H1 (cell line): ENCODE measurements around the gene BBLN. TPM values are rescaled to one million over a fixed set of nuclear protein-coding genes. Genes with fewer than 3 reads are reported as not detected.

ENCODE experiments used
- CTCF ChIA-PET: fragments of 300-600 bp; sonication (Branson Sonifier 250); formaldehyde crosslinking; loops from one replicate; lab custom pipeline; 2021; ENCODE audit not compliant: partially characterized antibody; lab: Charles Lee
- POLR2A ChIA-PET: fragments of 300-600 bp; sonication (Branson Sonifier 250); formaldehyde crosslinking; loops from one replicate; lab custom pipeline; 2021; ENCODE audit warnings: inconsistent platforms; ENCODE audit not compliant: partially characterized antibody; lab: Charles Lee
- DNase-seq, 2 experiments: peaks; one replicate each; pipeline versions ENCODE4 v3.0.0 to v3.0.0-alpha.2; 2010 to 2022; ENCODE audit warnings: low spot score in 2 of 2, low read depth in 1 of 2, mixed read lengths in 1 of 2
- FAIRE-seq: peaks from 2 replicates; lab custom pipeline; 2011; peaks lifted over from hg19 to GRCh38; lab: Jason Lieb, UNC
- H2AFZ ChIP-seq: 2 replicates; pipeline ENCODE4 v1.8.1; 2012; ENCODE audit warnings: low read length, inconsistent platforms
- H2AK5ac ChIP-seq: 2 replicates; pipeline ENCODE4 v1.6.1; 2013; ENCODE audit warnings: low read depth, low read length
- H2BK120ac ChIP-seq: replicated peaks from 2 replicates; pipeline ENCODE3; 2013; ENCODE audit warnings: low read depth, low read length, inconsistent platforms
- H2BK12ac ChIP-seq: 2 replicates; pipeline ENCODE4 v1.6.1; 2013; ENCODE audit warnings: low read depth, low read length
- H2BK15ac ChIP-seq: 2 replicates; pipeline ENCODE4 v1.6.1; 2013; ENCODE audit warnings: low read length
- H2BK20ac ChIP-seq: 2 replicates; pipeline ENCODE4 v1.6.1; 2013; ENCODE audit warnings: low read length
- H2BK5ac ChIP-seq: 2 replicates; pipeline ENCODE4 v1.6.1; 2013; ENCODE audit warnings: low read depth, low read length
- H3K14ac ChIP-seq: 2 replicates; pipeline ENCODE4 v1.6.1; 2013; ENCODE audit warnings: inconsistent platforms; ENCODE audit not compliant: insufficient read length
- H3K18ac ChIP-seq: 2 replicates; pipeline ENCODE4 v1.6.1; 2013; ENCODE audit warnings: low read length; ENCODE audit errors: extremely low read depth
- H3K23ac ChIP-seq: 2 replicates; pipeline ENCODE4 v1.6.1; 2013; ENCODE audit warnings: inconsistent platforms; ENCODE audit not compliant: insufficient read length
- H3K23me2 ChIP-seq: 2 replicates; pipeline ENCODE4 v1.6.1; 2013; ENCODE audit warnings: low read depth, low read length
- H3K27ac ChIP-seq: 2 replicates; pipeline ENCODE4 v1.6.1; 2011; ENCODE audit warnings: low read depth, low read length, inconsistent platforms
- H3K27me3 ChIP-seq, 4 experiments: replicated peaks in 1 of 4; 1 replicate in 1 of 4; 2 replicates in 3 of 4; pipeline versions ENCODE4 v1.6.1 to v1.8.1; 2011 to 2013; ENCODE audit warnings: low read length in 3 of 4, mild to moderate bottlenecking in 3 of 4, inconsistent platforms in 2 of 4, mixed read lengths in 2 of 4, moderate library complexity in 1 of 4; ENCODE audit not compliant: control insufficient read depth in 3 of 4, insufficient read depth in 3 of 4; ENCODE audit errors: extremely low read depth in 1 of 4
- H3K36me3 ChIP-seq, 4 experiments: 2 replicates each; pipeline versions ENCODE4 v1.6.1 to v1.8.1; 2011 to 2013; ENCODE audit warnings: mild to moderate bottlenecking in 4 of 4, low read length in 3 of 4, moderate library complexity in 2 of 4, control low read depth in 1 of 4, inconsistent platforms in 1 of 4; ENCODE audit not compliant: insufficient read depth in 4 of 4, control insufficient read depth in 2 of 4
- H3K4ac ChIP-seq: replicated peaks from 2 replicates; pipeline ENCODE3; 2013; ENCODE audit warnings: low read length, low read depth, mixed read lengths, inconsistent platforms; ENCODE audit not compliant: insufficient read length
- H3K4me1 ChIP-seq, 4 experiments: replicated peaks in 1 of 4; 1 replicate in 1 of 4; 2 replicates in 3 of 4; pipeline versions ENCODE4 v1.6.1 to v1.8.1; 2011 to 2013; ENCODE audit warnings: low read length in 3 of 4, inconsistent platforms in 2 of 4, mixed read lengths in 1 of 4; ENCODE audit not compliant: insufficient read depth in 4 of 4, control insufficient read depth in 3 of 4
- H3K4me2 ChIP-seq, 2 experiments: 2 replicates each; pipeline versions ENCODE4 v1.6.1 to v1.8.1; 2011 to 2013; ENCODE audit warnings: low read depth in 2 of 2, low read length in 2 of 2, control low read depth in 1 of 2, inconsistent platforms in 1 of 2, mild to moderate bottlenecking in 1 of 2; ENCODE audit not compliant: insufficient read depth in 1 of 2
- H3K4me3 ChIP-seq, 4 experiments: fragments of 200-600, 300-600 bp in 1 of 4; sonication (generic), shearing (Covaris generic), sonication (Bioruptor Twin) in 1 of 4; 2 replicates each; pipeline versions ENCODE4 v1.5.1 to v1.8.1; 2011 to 2016; ENCODE audit warnings: low read length in 4 of 4, low read depth in 3 of 4, control low read depth in 2 of 4, inconsistent platforms in 2 of 4, mild to moderate bottlenecking in 2 of 4, mixed read lengths in 1 of 4, moderate library complexity in 1 of 4; ENCODE audit not compliant: insufficient read depth in 2 of 4; ENCODE audit errors: extremely low read depth in 1 of 4
- H3K56ac ChIP-seq: replicated peaks from 2 replicates; pipeline ENCODE3; 2013; ENCODE audit warnings: low read depth, mild to moderate bottlenecking, mixed read lengths, low read length, inconsistent platforms; ENCODE audit not compliant: insufficient read length
- H3K79me1 ChIP-seq: 2 replicates; pipeline ENCODE4 v1.6.1; 2013; ENCODE audit warnings: low read depth, low read length, control low read depth
- H3K79me2 ChIP-seq, 2 experiments: 2 replicates each; pipeline versions ENCODE4 v1.6.1 to v1.8.1; 2012 to 2013; ENCODE audit warnings: low read length in 2 of 2, mild to moderate bottlenecking in 2 of 2, inconsistent platforms in 1 of 2; ENCODE audit not compliant: insufficient read depth in 2 of 2, control insufficient read depth in 1 of 2
- H3K9ac ChIP-seq, 4 experiments: replicated peaks in 1 of 4; 1 replicate in 1 of 4; 2 replicates in 3 of 4; pipeline versions ENCODE4 v1.6.1 to v1.8.1; 2011 to 2013; ENCODE audit warnings: low read depth in 3 of 4, low read length in 3 of 4, control low read depth in 2 of 4, mild to moderate bottlenecking in 2 of 4, moderate library complexity in 2 of 4, inconsistent platforms in 1 of 4; ENCODE audit errors: extremely low read depth in 1 of 4
- H3K9me3 ChIP-seq, 2 experiments: 2 replicates each; pipeline versions ENCODE4 v1.6.1 to v1.8.1; 2012 to 2013; ENCODE audit warnings: mild to moderate bottlenecking in 2 of 2, moderate library complexity in 2 of 2, control low read depth in 1 of 2, inconsistent platforms in 1 of 2, low read depth in 1 of 2, low read length in 1 of 2, mixed read lengths in 1 of 2; ENCODE audit not compliant: insufficient read depth in 2 of 2
- H4K20me1 ChIP-seq, 2 experiments: replicated peaks in 1 of 2; 2 replicates each; pipeline versions ENCODE3 to v1.8.1; 2011 to 2013; ENCODE audit warnings: inconsistent platforms in 2 of 2, low read length in 2 of 2, mild to moderate bottlenecking in 1 of 2; ENCODE audit not compliant: insufficient read depth in 2 of 2, control insufficient read depth in 1 of 2
- H4K5ac ChIP-seq: 2 replicates; pipeline ENCODE4 v1.6.1; 2013; ENCODE audit warnings: low read length, low read depth, mixed read lengths, inconsistent platforms; ENCODE audit not compliant: insufficient read length
- H4K8ac ChIP-seq: 2 replicates; pipeline ENCODE4 v1.8.0; 2013; ENCODE audit warnings: mild to moderate bottlenecking, moderate library complexity, low read length, inconsistent platforms; ENCODE audit not compliant: insufficient read depth; ENCODE audit errors: extremely low read depth
- H4K91ac ChIP-seq: replicated peaks from 2 replicates; pipeline ENCODE3; 2013; ENCODE audit warnings: low read length, mixed read lengths, inconsistent platforms; ENCODE audit not compliant: insufficient read length
- BACH1 ChIP-seq: IDR thresholded peaks from 2 replicates; pipeline ENCODE4 v1.6.1; 2012; ENCODE audit warnings: low read length, improper control_type of control experiment
- CEBPB ChIP-seq: IDR thresholded peaks from 2 replicates; pipeline ENCODE4 v1.6.1; 2012; ENCODE audit warnings: low read depth, low read length
- CHD2 ChIP-seq: IDR thresholded peaks from 2 replicates; pipeline ENCODE4 v1.6.1; 2012; ENCODE audit warnings: low read length, improper control_type of control experiment
- EP300 ChIP-seq, 2 experiments: IDR thresholded peaks; 1 replicate in 1 of 2; 2 replicates in 1 of 2; pipeline ENCODE4 v1.6.1; 2011 to 2012; ENCODE audit warnings: low read depth in 2 of 2, low read length in 2 of 2, mild to moderate bottlenecking in 2 of 2, borderline replicate concordance in 1 of 2, inconsistent platforms in 1 of 2, moderate library complexity in 1 of 2
- JUN ChIP-seq: IDR thresholded peaks from 2 replicates; pipeline ENCODE4 v1.6.1; 2011; ENCODE audit warnings: low read depth, mild to moderate bottlenecking, improper control_type of control experiment, low read length
- POLR2A ChIP-seq, 2 experiments: IDR thresholded peaks; 1 replicate in 1 of 2; 2 replicates in 1 of 2; pipeline ENCODE4 v1.6.1; 2011; ENCODE audit warnings: low read depth in 2 of 2, low read length in 2 of 2, mild to moderate bottlenecking in 2 of 2; ENCODE audit errors: control extremely low read depth in 1 of 2
- SIRT6 ChIP-seq: IDR thresholded peaks from one replicate; pipeline ENCODE4 v1.7.1; 2012; ENCODE audit warnings: low read length, inconsistent platforms
- TAF1 ChIP-seq: IDR thresholded peaks from 2 replicates; pipeline ENCODE4 v1.6.1; 2011; ENCODE audit warnings: mild to moderate bottlenecking, low read depth, low read length
- TCF12 ChIP-seq: IDR thresholded peaks from 2 replicates; pipeline ENCODE4 v1.6.1; 2011; ENCODE audit warnings: low read depth, mild to moderate bottlenecking, low read length
- WGBS, 2 experiments: shearing (Covaris generic) in 1 of 2; methylation state at CpG; one replicate each; pipeline versions ENCODE4 v1.1.6 to v1.1.7; 2013 to 2015; ENCODE audit warnings: low lambda C conversion rate in 2 of 2, mixed read lengths in 2 of 2, inconsistent platforms in 1 of 2, low coverage in 1 of 2, missing lambda C conversion rate in 1 of 2; ENCODE audit not compliant: insufficient replicate concordance in 2 of 2, insufficient coverage in 1 of 2, insufficient read length in 1 of 2; ENCODE audit errors: extremely low coverage in 1 of 2, missing lambda C conversion rate in 1 of 2; 5-methylcytosine and 5-hydroxymethylcytosine counted together
- polyA plus RNA-seq, 7 experiments: library from polyadenylated mRNA; depleted of rRNA in 3 of 7; stranded (reverse) in 5 of 7; unstranded in 2 of 7; fragments of >200 nt in 5 of 7; fragments of 200-250 nt in 2 of 7; gene quantifications; 1 replicate in 5 of 7; 2 replicates in 1 of 7; 4 replicates in 1 of 7; pipeline versions ENCODE4 v1.2.1 to v1.2.3, GENCODE V29; 2011 to 2013; ENCODE audit warnings: missing spikeins in 2 of 7, mixed read lengths in 2 of 7
- total RNA-seq: library from RNA; stranded (reverse); fragmentation: NEBNext Ultra II Directional; extraction: Animal tissue kit (Norgen Biotek cat#: 25700); gene quantifications from 2 replicates; pipeline ENCODE4 v1.2.1, GENCODE V29; 2021
- TF ChIP-seq, protein P1 (sequence below): IDR thresholded peaks from 2 replicates; pipeline ENCODE4 v1.6.1; 2011; ENCODE audit warnings: low read depth, mild to moderate bottlenecking, low read length; ENCODE audit not compliant: insufficient read depth
- TF ChIP-seq, protein P2 (sequence below): IDR thresholded peaks from 2 replicates; pipeline ENCODE4 v1.6.1; 2012; ENCODE audit warnings: inconsistent platforms

BBLN gene
- total and polyA plus RNA-seq, 2 of the 8 experiments (the other 6 are each of a cell fraction or from before 2014, with no cell fraction given) = 63.1 to 164 TPM

DNA sequence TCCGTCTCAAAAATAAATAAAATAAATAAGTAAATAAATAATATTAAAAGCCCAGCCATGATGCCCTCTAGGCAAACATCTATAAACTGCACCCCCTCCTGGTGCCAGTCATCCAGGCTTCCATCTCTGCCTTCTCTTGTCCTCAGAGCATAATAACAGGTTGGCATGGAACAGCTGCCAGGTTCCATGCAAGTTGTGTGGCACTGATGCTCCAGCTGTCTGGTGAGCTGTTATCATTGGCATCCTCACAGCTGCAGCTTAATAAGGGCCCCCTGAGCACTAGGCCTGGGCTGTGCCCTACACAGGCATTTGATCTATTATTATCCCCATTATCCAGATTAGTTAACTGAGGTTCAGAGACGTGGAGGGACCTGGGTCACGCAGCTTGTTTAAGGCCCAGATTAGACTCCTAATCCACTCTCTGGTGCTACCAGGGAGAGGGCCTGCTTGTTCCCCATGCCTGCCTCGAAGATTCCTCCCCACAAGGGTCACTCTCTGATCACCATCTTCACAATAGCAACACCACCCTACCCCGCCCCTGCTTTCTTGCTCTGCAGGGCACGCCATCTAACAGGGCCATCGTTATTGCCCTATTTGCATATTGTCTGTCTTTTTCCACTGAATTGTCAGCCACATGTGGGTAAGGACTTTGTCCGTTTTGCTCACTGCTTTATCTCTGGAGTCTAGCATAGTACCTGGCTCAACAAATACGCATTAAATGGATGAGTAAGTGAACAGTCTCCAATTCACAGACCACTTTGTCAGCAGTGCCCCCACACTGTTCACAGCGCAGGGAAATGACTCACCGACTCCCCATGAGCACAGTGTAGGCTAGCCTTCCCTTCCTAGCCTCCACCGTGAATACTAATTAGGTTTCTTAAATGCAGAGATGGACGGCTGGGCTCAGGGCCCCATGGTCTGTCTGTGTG, 41.6 kb downstream of the BBLN start:
- no peak for FAIRE-seq
- H2BK12ac ChIP-seq = no peak overlapping the region; the same call in 1 of the 2 replicates
- no peak overlapping the region for H2AK5ac ChIP-seq
- peaks cover 0 to 3% of the 10 kb centered on the region in 2 experiments; a peak in 1 of 4 replicates for H3K79me2 ChIP-seq
- no peak overlapping the region for H3K56ac ChIP-seq
- peaks cover 6% of the 10 kb centered on the region; the same call in 1 of the 2 replicates for H3K23me2 ChIP-seq
- H4K91ac ChIP-seq = no peak overlapping the region
- H3K18ac ChIP-seq = no peak overlapping the region
- ChIA-PET POLR2A (interaction anchor here (0.6 to 2.6 kb wide), 6 partner anchors 11 to 938 kb away, joined by 3 to 13 read pairs (median 3); partner anchors contain the start of genes BBLN and CIZ1), CTCF (interaction anchor here (0.7 to 1.6 kb wide), 11 partner anchors 9 to 25 kb away, joined by 3 to 6 read pairs (median 3); no protein-coding TSS in a partner anchor)
- H3K4me3 ChIP-seq = no peak overlapping the region
- peaks cover 3 to 11% (median 9%) of the 10 kb centered on the region in 4 experiments; a peak in 6 of 7 replicates for H3K4me1 ChIP-seq
- no peak overlapping the region for H2BK20ac ChIP-seq
- no peaks in the 10 kb centered on the region for H3K9me3 ChIP-seq
- no peaks in the 10 kb centered on the region for H3K36me3 ChIP-seq
- peak overlapping the region; percentile 32 for H3K4ac ChIP-seq
- 0 out of 2 replicates have a peak overlapping the region, but pooled peaks have one; percentile 31 for H2BK5ac ChIP-seq
- H3K23ac ChIP-seq = no peak overlapping the region
- H3K14ac ChIP-seq = no peak overlapping the region
- WGBS, 2 experiments = 81% methylated on average over 13 of the region's 13 CpGs; no CpG with 5 or more reads in 1 of the 2 experiments
- no peak for DNase-seq
- H2AFZ ChIP-seq = no peak overlapping the region
- H3K9ac ChIP-seq = no peak overlapping the region
- 0 out of 2 replicates have a peak overlapping the region, but pooled peaks have one; percentile 21 for H2BK15ac ChIP-seq
- no peak overlapping the region for H4K5ac ChIP-seq
- no peak overlapping the region; a peak in 1 of 4 replicates for H3K4me2 ChIP-seq
- H4K20me1 ChIP-seq = peaks cover 0 to 2% of the 10 kb centered on the region in 2 experiments
- H2BK120ac ChIP-seq = no peak overlapping the region
- H4K8ac ChIP-seq = no peak overlapping the region; the same call in 1 of the 2 replicates
- no peaks in the 10 kb centered on the region; the same call in 1 of the 2 replicates for H3K79me1 ChIP-seq
- no peaks in the 10 kb centered on the region for H3K27me3 ChIP-seq
- no peak overlapping the region for H3K27ac ChIP-seq
- TF ChIP-seq CHD2 (no peak), JUN (no peak), CEBPB (no peak), SIRT6 (no peak), EP300 (IDR thresholded peaks at IDR 0.05; ENCODE audit: borderline replicate concordance in 1 of 2, low read depth in 2 of 2, low read length in 2 of 2) (no peak), POLR2A (IDR thresholded peaks at IDR 0.05; ENCODE audit: control extremely low read depth in 1 of 2, low read depth in 2 of 2, low read length in 2 of 2) (no peak), TCF12 (no peak), BACH1 (no peak), TAF1 (no peak)
- TF ChIP-seq, protein P1, sequence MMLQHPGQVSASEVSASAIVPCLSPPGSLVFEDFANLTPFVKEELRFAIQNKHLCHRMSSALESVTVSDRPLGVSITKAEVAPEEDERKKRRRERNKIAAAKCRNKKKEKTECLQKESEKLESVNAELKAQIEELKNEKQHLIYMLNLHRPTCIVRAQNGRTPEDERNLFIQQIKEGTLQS = no peak
- TF ChIP-seq, protein P2, sequence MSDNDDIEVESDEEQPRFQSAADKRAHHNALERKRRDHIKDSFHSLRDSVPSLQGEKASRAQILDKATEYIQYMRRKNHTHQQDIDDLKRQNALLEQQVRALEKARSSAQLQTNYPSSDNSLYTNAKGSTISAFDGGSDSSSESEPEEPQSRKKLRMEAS = no peak
